ENCODE measurements around the gene GALNT9. TPM values are rescaled to one million over a fixed set of nuclear protein-coding genes. Genes with fewer than 3 reads are reported as not detected.

Gene GALNT9
- total RNA-seq, 1 donor from 2014 or later: not detected

DNA sequence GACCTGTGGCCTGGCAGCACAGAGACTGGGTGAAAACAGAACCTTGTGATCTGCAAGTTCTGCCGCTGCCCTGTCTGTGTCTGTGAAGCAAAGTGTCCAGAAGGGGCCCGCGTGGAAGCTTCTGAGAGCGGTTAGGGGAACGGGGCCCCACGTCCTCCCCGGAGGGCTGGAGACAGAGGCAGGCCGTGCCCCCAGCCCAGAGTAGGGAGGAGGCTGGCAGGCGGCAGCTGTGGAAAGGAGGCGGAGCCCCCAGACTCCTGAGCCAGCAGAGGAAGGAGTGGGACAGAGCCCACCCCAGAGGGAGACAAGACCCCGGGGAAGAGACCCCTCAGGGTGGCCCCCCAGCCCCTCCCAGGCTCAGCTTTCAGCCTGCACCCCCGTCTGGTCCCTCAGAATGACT is 49.0 kb downstream of the GALNT9 start:
- Histone ChIP-seq H3K9me3 (ENCODE audit: low read depth) (no peaks in the 10 kb centered on the region), H3K4me3 (no peak overlapping the region), H3K79me2 (ENCODE audit: low read depth) (no peaks in the 10 kb centered on the region), H3K27me3 (peaks cover 20% of the 10 kb centered on the region), H3K27ac (no peak overlapping the region), H3K9ac (no peak overlapping the region), H2AFZ (replicated peaks) (no peak overlapping the region), H3K4me2 (no peak overlapping the region), H4K20me1 (ENCODE audit: low read depth) (no peaks in the 10 kb centered on the region), H3K36me3 (no peaks in the 10 kb centered on the region), H3F3A (ENCODE audit: low read depth) (peaks cover 9% of the 10 kb centered on the region), H3K4me1 (peaks cover 23% of the 10 kb centered on the region)
- peaks cover 30% of the 10 kb centered on the region for H3K4me1 Mint-ChIP-seq
- no peak for DNase-seq (ENCODE audit: low spot score)
- peaks cover 18% of the 10 kb centered on the region for H3K27me3 Mint-ChIP-seq (ENCODE audit: insufficient read depth, low read depth)
- H3K36me3 Mint-ChIP-seq: no peaks in the 10 kb centered on the region
- TF ChIP-seq EZH2 (IDR thresholded peaks at IDR 0.05): no peak
- TF ChIP-seq CTCF (IDR thresholded peaks at IDR 0.05): no peak
- no peak for TF ChIP-seq EZH2phosphoT487 (IDR thresholded peaks at IDR 0.05)
- H3K4me3 Mint-ChIP-seq: no peak overlapping the region
- H3K9me3 Mint-ChIP-seq: peaks cover 3% of the 10 kb centered on the region
- H3K27ac Mint-ChIP-seq: no peak overlapping the region

- no peak overlapping the region for H3K4me2 ChIP-seq
- Mint-ChIP-seq H3K4me1 (peaks cover 35% of the 10 kb centered on the region), H3K27me3 (ENCODE audit: insufficient read depth, low read depth) (peaks cover 18% of the 10 kb centered on the region), H3K36me3 (no peaks in the 10 kb centered on the region), H3K27ac (no peak overlapping the region), H3K4me3 (no peak overlapping the region), H3K9me3 (peaks cover 3% of the 10 kb centered on the region)
- H3K4me3 ChIP-seq: no peak overlapping the region
- no peak overlapping the region for H3K9ac ChIP-seq
- peaks cover 9% of the 10 kb centered on the region for H3F3A ChIP-seq (ENCODE audit: low read depth)
- peaks cover 19% of the 10 kb centered on the region for H3K4me1 ChIP-seq
- no peaks in the 10 kb centered on the region for H3K9me3 ChIP-seq (ENCODE audit: low read depth)
- H3K27me3 ChIP-seq: peaks cover 15% of the 10 kb centered on the region
- no peaks in the 10 kb centered on the region for H3K36me3 ChIP-seq
- no peaks in the 10 kb centered on the region for H3K79me2 ChIP-seq (ENCODE audit: low read depth)
- no peak overlapping the region for H3K27ac ChIP-seq
- no peak overlapping the region for H2AFZ ChIP-seq (replicated peaks)
- DNase-seq (ENCODE audit: low spot score): no peak
- H4K20me1 ChIP-seq (ENCODE audit: low read depth): no peaks in the 10 kb centered on the region
- TF ChIP-seq EZH2phosphoT487 (IDR thresholded peaks at IDR 0.05) (no peak), CTCF (IDR thresholded peaks at IDR 0.05) (no peak), EZH2 (IDR thresholded peaks at IDR 0.05) (no peak)
These were observed 49.5 kb downstream of the GALNT9 start for GRCh38 chr12:132279930-132280329.

- peaks cover 38% of the 10 kb centered on the region for H3K4me1 Mint-ChIP-seq
These were observed 50.1 kb downstream of the GALNT9 start for GRCh38 chr12:132279184-132279889.

More at GRCh38 chr12:132279184-132279889, 50.1 kb downstream of the GALNT9 start:
- Mint-ChIP-seq H3K36me3 (no peaks in the 10 kb centered on the region), H3K4me3 (no peak overlapping the region), H3K27ac (no peak overlapping the region), H3K27me3 (ENCODE audit: insufficient read depth, low read depth) (peaks cover 18% of the 10 kb centered on the region), H3K9me3 (peaks cover 3% of the 10 kb centered on the region)
- no peak overlapping the region for H3K4me3 ChIP-seq
- H3K27ac ChIP-seq: no peak overlapping the region
- no peaks in the 10 kb centered on the region for H3K9me3 ChIP-seq (ENCODE audit: low read depth)
- no peak overlapping the region for H3K9ac ChIP-seq
- peaks cover 9% of the 10 kb centered on the region for H3K27me3 ChIP-seq
- H3K79me2 ChIP-seq (ENCODE audit: low read depth): no peaks in the 10 kb centered on the region
- peaks cover 18% of the 10 kb centered on the region for H3K4me1 ChIP-seq
- DNase-seq (ENCODE audit: low spot score): no peak
- H2AFZ ChIP-seq (replicated peaks): no peak overlapping the region
- H3F3A ChIP-seq (ENCODE audit: low read depth): peaks cover 5% of the 10 kb centered on the region
- H4K20me1 ChIP-seq (ENCODE audit: low read depth): no peaks in the 10 kb centered on the region
- no peak overlapping the region for H3K4me2 ChIP-seq
- TF ChIP-seq EZH2phosphoT487 (IDR thresholded peaks at IDR 0.05) (no peak), CTCF (IDR thresholded peaks at IDR 0.05) (no peak), EZH2 (IDR thresholded peaks at IDR 0.05) (no peak)
- no peaks in the 10 kb centered on the region for H3K36me3 ChIP-seq
